HUES48 (cell line): Measurements from ENCODE around the gene RBM33.
"Not testable (repeated sequence)": the region's sequence is repeated elsewhere in the genome, so short reads cannot be mapped to it uniquely, and the experiment has no call there.

Experiments used
- H3K27ac ChIP-seq: one replicate; pipeline ENCODE4 v1.7.0; 2013; ENCODE audit warnings: low read depth, low read length, inconsistent platforms
- H3K27me3 ChIP-seq: 2 replicates; pipeline ENCODE4 v1.6.1; 2013; ENCODE audit warnings: mild to moderate bottlenecking, low read length; ENCODE audit not compliant: control insufficient read depth, insufficient read depth
- H3K36me3 ChIP-seq: 2 replicates; pipeline ENCODE4 v1.6.1; 2013; ENCODE audit warnings: low read length; ENCODE audit not compliant: control insufficient read depth, insufficient read depth
- H3K4me1 ChIP-seq: 2 replicates; pipeline ENCODE4 v1.6.1; 2013; ENCODE audit warnings: mild to moderate bottlenecking, low read length; ENCODE audit not compliant: control insufficient read depth, insufficient read depth
- H3K4me3 ChIP-seq: 2 replicates; pipeline ENCODE4 v1.5.1; 2013; ENCODE audit warnings: mild to moderate bottlenecking, low read depth, low read length
- H3K9ac ChIP-seq: 2 replicates; pipeline ENCODE4 v1.6.1; 2013; ENCODE audit warnings: mild to moderate bottlenecking, low read depth, low read length, moderate library complexity
- H3K9me3 ChIP-seq: 2 replicates; pipeline ENCODE4 v1.6.1; 2013; ENCODE audit warnings: low read length; ENCODE audit not compliant: control insufficient read depth, insufficient read depth

RBM33 gene

GRCh38 chr7:155816996-155817395 is 172.5 kb downstream of the RBM33 start:
- H3K9me3 ChIP-seq, result no peaks in the 10 kb centered on the region
- H3K4me3 ChIP-seq, result no peak overlapping the region
- no peak overlapping the region for H3K27ac ChIP-seq
- peaks cover 14% of the 10 kb centered on the region for H3K4me1 ChIP-seq
- no peak overlapping the region for H3K9ac ChIP-seq
- peaks cover 38% of the 10 kb centered on the region for H3K27me3 ChIP-seq
- H3K36me3 ChIP-seq, result no peaks in the 10 kb centered on the region

GRCh38 chr7:155817515-155817914 is 173.1 kb downstream of the RBM33 start:
- H3K4me3 ChIP-seq, H3K9ac ChIP-seq, H3K36me3 ChIP-seq, H3K4me1 ChIP-seq, H3K27ac ChIP-seq, H3K9me3 ChIP-seq: not testable (repeated sequence)
- H3K27me3 ChIP-seq, result peaks cover 33% of the 10 kb centered on the region

- Histone ChIP-seq H3K27ac (no peak overlapping the region), H3K9ac (no peak overlapping the region), H3K36me3 (no peaks in the 10 kb centered on the region), H3K27me3 (peaks cover 25% of the 10 kb centered on the region), H3K4me3 (no peak overlapping the region), H3K9me3 (no peaks in the 10 kb centered on the region), H3K4me1 (peaks cover 6% of the 10 kb centered on the region; the same call in 1 of the 2 replicates)
Observed at GRCh38 chr7:155818154-155818819, 173.8 kb downstream of the RBM33 start.

- Histone ChIP-seq H3K9ac (no peak overlapping the region), H3K27ac (no peak overlapping the region), H3K27me3 (peaks cover 20% of the 10 kb centered on the region), H3K9me3 (no peaks in the 10 kb centered on the region), H3K4me3 (no peak overlapping the region), H3K36me3 (no peaks in the 10 kb centered on the region), H3K4me1 (peaks cover 4% of the 10 kb centered on the region; the same call in 1 of the 2 replicates)
Observed at GRCh38 chr7:155818820-155819168, 174.3 kb downstream of the RBM33 start.

- Histone ChIP-seq H3K27ac (no peak overlapping the region), H3K4me3 (no peak overlapping the region), H3K27me3 (peaks cover 16% of the 10 kb centered on the region), H3K9ac (no peak overlapping the region), H3K36me3 (no peaks in the 10 kb centered on the region), H3K9me3 (no peaks in the 10 kb centered on the region), H3K4me1 (0 out of 2 replicates have a peak, but pooled peaks cover 3% of the 10 kb centered on the region)
Observed at GRCh38 chr7:155819186-155819585, 174.7 kb downstream of the RBM33 start.

GRCh38 chr7:155820246-155820645 is 175.8 kb downstream of the RBM33 start:
- H3K27ac ChIP-seq, result no peak overlapping the region
- H3K9me3 ChIP-seq, result no peaks in the 10 kb centered on the region
- no peaks in the 10 kb centered on the region for H3K36me3 ChIP-seq
- H3K4me3 ChIP-seq, result no peak overlapping the region
- peaks cover 9% of the 10 kb centered on the region for H3K27me3 ChIP-seq
- no peak overlapping the region for H3K9ac ChIP-seq
- 0 out of 2 replicates have a peak, but pooled peaks cover 3% of the 10 kb centered on the region for H3K4me1 ChIP-seq

- H3K4me3 ChIP-seq, result no peak overlapping the region
- no peak overlapping the region for H3K27ac ChIP-seq
- H3K4me1 ChIP-seq, result no peaks in the 10 kb centered on the region
- no peak overlapping the region for H3K9ac ChIP-seq
- peaks cover 3% of the 10 kb centered on the region for H3K27me3 ChIP-seq
- no peaks in the 10 kb centered on the region for H3K36me3 ChIP-seq
- no peaks in the 10 kb centered on the region for H3K9me3 ChIP-seq
Observed at GRCh38 chr7:155820788-155821187, 176.3 kb downstream of the RBM33 start.

- H3K27ac ChIP-seq, result no peak overlapping the region
- no peaks in the 10 kb centered on the region for H3K27me3 ChIP-seq
- H3K36me3 ChIP-seq, result no peaks in the 10 kb centered on the region
- no peaks in the 10 kb centered on the region for H3K4me1 ChIP-seq
- H3K9ac ChIP-seq, result no peak overlapping the region
- no peak overlapping the region for H3K4me3 ChIP-seq
- no peaks in the 10 kb centered on the region for H3K9me3 ChIP-seq
Observed at GRCh38 chr7:155821851-155822250, 177.4 kb downstream of the RBM33 start.

- no peak overlapping the region for H3K4me3 ChIP-seq
- H3K36me3 ChIP-seq, result no peaks in the 10 kb centered on the region
- no peaks in the 10 kb centered on the region for H3K27me3 ChIP-seq
- H3K9ac ChIP-seq, result no peak overlapping the region
- no peaks in the 10 kb centered on the region for H3K9me3 ChIP-seq
- H3K27ac ChIP-seq, result no peak overlapping the region
- no peaks in the 10 kb centered on the region for H3K4me1 ChIP-seq
Observed at GRCh38 chr7:155824227-155824886, 179.9 kb downstream of the RBM33 start.

GRCh38 chr7:155825336-155825735 is 180.9 kb downstream of the RBM33 start:
- no peaks in the 10 kb centered on the region for H3K27me3 ChIP-seq
- H3K27ac ChIP-seq, result no peak overlapping the region
- no peak overlapping the region for H3K9ac ChIP-seq
- H3K4me1 ChIP-seq, result no peaks in the 10 kb centered on the region
- H3K36me3 ChIP-seq, result no peaks in the 10 kb centered on the region
- no peaks in the 10 kb centered on the region for H3K9me3 ChIP-seq
- no peak overlapping the region for H3K4me3 ChIP-seq

GRCh38 chr7:155829796-155830470 is 185.5 kb downstream of the RBM33 start:
- Histone ChIP-seq H3K4me1 (no peaks in the 10 kb centered on the region), H3K36me3 (no peaks in the 10 kb centered on the region), H3K27me3 (no peaks in the 10 kb centered on the region), H3K9ac (no peak overlapping the region), H3K27ac (no peak overlapping the region), H3K9me3 (no peaks in the 10 kb centered on the region), H3K4me3 (no peak overlapping the region)
